Islet of Langerhans (tissue), 1 donor: ENCODE measurements around the gene OR5AP2.
A peak's percentile ranks its signal among the peaks of the same experiment; 100 is the strongest.
"Not testable (repeated sequence)": the region's sequence is repeated elsewhere in the genome, so short reads cannot be mapped to it uniquely, and the experiment has no call there.

Experiments
- FAIRE-seq: peaks from one replicate; lab custom pipeline; 2011; peaks lifted over from hg19 to GRCh38; lab: Jason Lieb, UNC

Gene OR5AP2

DNA sequence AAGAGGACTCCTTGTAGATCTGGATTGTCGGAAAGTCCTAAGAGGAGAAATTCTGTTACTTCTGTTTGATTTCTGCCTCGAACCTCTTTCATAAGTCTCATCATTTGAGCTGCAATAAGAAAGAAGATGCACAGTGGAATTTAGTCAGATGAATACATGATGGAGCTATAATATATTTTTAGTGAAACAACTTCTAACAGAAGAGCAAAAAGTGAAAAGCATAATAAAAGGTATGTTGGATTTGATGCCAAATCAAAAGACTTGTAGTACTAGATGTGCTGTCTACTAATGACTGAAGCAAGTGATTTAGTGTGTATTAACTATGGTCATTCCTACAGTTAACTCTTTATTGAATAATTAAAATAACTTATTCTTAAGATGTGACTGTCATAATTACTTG is at the start of gene OR5AP2:
Gene OR5AP2, minus strand, starts transcription at position 101 of the 400 bp plus-strand sequence. Its CDS starts 0 bp downstream, at position 101.
- no peak for FAIRE-seq

DNA sequence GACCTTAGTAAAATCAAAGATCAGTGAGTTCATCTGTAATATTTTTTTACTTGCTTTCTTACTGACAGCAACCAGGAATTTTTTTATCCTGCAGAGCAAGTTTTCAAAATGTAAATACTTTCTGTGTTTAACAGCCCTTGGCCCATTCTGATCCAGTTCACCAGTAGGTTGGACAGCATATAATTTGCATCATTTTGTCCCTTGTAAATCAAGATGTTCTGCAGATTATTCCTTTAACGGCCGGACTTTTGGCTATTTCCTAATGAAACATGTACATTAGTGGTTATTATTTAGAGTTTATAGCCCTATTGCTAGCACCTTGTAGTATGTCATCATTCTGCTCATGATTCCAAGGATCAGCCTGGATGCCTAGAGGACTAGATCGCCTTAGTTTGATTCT is 48.9 kb upstream of the OR5AP2 start:
- FAIRE-seq = not testable (repeated sequence)

DNA sequence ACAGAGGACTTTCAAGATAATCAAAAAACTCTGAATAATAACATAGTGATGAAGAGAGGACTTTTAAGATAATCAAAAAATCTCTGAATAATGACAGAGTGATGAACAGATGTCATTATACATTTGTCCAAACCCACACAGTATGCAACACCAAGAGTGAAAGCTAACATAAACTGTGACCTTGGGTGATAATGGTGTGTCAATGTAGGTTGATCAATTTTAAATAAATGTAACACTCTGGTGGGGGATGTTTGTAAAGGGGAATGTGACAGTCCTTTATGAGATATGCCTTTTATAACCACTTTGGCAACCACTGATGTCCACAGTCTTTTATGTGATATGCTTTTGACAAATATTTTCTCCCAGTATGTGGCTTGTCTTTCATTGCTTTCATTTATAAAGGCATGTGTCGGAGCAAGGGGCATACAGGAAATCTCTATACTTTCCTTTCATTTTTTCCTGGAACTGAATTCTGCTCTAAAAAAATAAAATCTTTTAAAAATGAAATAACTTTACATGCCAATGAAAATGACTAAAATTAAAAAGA is 46.4 kb upstream of the OR5AP2 start:
- FAIRE-seq = no peak

DNA sequence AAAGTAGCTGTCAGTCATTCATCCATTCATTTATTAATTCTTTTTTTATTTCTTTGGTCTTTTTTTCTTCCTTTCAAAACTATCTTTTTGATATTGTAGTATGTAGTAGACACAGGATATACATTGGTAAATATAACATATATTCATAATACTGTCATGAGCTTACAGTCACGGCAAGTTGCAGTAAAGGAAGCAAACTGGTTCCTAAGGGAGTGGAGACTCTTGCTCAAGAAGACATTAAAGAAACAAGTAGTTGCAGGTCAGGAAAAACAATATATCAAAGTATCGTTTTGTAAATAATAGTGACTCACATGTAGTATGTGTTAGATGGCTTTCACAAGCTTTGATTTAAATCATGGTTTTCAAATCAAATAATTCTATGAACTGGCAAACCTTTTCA is 28.7 kb upstream of the OR5AP2 start:
- no peak for FAIRE-seq

DNA sequence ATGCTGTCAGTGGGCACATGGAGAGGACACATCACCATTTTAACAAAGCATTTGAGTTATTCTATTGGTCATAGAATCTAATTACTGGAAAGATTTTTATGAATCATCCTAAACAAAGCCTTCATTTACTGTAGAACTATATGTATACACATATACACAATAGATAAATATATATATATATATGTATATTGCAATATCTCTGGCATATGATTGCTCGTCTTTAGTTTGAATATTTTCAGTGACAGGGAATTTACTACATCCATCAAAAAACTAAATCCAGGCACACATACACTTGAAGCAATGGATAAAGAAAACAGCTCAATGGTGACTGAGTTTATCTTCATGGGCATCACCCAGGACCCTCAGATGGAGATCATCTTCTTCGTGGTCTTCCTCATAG is 21.1 kb upstream of the OR5AP2 start, which contains the start of gene OR5AR1:
Gene OR5AR1, plus strand, starts transcription at position 301 of the 400 bp plus-strand sequence. Its CDS starts 0 bp downstream, at position 301.
- FAIRE-seq = no peak

DNA sequence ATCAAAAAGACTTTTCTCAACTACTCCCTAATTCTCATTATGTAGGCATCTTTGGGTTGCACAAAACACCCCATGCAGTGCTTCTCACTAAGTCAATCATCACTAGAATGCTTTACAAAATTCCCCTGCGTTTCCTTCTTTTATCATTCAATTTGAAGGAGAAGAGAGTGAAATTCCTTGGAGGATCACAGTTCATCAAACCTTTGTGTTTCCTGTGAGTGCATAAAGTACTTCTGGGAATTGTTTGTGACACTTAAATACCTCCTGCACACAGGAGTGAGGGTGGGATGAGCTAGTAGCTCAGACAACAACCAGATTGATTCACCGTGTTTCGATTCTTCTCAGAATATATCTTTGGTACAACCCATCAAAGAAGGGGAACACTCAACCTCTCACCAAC is 17.5 kb upstream of the OR5AP2 start:
- FAIRE-seq = no peak

DNA sequence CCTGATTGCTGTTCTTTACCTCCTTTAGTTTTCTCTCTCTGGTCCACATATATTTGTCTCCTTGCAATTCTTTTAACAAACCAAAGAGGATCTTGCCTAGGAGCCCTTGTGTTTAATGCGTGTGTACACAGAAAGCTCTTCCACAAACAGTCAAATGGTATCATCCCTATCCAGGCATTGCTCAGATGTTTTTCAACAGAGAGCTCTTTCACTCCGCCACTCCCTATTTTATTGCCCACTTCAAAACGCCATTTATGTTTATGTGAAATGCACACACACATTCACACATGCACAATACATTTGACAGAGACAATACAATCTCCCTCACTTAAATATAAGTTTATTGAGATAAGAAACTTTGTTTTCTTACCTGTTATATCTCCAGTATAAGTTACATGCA is 4.7 kb downstream of the OR5AP2 start:
- no peak for FAIRE-seq

DNA sequence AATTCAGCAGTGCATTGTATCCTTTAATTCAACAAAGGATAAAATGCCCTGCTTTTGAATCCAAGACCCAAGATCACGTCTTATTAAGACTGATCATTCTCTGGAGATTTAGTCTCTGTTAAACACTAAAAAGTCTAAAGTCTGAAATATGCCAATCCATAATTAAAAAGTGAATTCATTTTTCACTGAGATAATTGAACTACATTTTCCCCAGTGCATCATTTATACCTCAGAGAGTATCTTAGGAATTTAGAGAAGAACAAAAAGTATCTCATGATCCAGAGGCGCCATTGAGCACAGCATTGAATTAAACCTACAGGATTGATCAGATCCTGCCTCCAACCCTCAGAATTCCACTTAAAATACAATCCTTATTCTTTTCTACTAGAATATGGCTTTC is 5.4 kb downstream of the OR5AP2 start:
- FAIRE-seq = no peak

DNA sequence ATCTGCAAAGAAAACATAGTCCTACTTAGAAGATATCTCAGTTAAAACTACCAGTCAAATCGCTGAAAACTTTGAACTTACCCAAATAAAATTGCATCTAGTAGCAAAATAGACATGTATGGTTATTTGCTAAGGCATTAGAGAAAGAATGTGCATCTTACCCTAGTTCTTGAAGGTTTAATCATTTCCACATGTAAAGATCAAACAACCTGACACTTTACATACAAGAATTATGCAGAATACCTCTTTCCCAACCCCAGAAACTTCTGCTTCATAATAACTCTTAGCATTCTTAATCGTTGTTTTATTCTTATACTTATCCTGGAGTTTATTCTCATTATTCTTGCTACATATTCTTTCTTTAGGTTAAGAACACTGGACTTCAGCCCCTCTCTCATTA is 9.9 kb downstream of the OR5AP2 start:
- FAIRE-seq = no peak

DNA sequence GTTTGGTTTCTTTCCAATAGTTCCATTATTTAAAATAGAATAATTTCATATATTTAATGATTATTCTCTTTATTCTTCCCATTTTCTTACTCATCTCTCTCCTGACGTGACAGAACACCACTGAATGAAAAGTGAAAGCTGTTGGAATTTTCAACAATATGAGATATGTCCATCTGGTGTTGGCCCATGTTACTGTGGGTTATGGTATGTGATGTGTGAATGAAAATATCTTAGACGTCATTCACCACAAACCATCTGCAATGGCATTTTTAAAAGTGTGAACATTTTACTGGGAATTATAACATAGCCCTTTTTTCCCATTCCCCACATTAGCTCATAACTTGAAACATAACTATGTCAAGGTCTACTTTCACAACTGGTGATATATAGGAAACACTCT is 16.3 kb downstream of the OR5AP2 start:
- no peak for FAIRE-seq

DNA sequence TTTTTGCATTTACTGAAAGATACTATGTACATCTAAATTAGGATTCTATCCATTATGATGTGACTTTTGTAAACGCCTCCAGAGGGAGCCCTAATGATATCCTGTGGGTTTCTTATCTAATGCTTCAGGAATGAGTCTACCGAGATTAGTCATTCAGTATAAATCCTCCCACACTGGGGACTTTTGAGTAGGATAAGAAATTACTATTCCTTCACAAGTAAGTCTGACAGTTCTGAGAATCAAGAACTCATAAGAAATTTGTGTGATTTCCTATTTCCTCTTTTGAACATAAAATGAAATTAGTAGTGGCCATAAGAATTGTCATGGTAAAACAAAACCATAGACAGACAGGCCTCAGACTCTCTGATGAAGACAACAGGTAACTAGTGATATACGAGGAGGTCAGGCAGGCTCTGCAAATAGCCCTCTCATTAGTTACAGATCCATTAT is 17.6 kb downstream of the OR5AP2 start:
- FAIRE-seq = peak; percentile 92

DNA sequence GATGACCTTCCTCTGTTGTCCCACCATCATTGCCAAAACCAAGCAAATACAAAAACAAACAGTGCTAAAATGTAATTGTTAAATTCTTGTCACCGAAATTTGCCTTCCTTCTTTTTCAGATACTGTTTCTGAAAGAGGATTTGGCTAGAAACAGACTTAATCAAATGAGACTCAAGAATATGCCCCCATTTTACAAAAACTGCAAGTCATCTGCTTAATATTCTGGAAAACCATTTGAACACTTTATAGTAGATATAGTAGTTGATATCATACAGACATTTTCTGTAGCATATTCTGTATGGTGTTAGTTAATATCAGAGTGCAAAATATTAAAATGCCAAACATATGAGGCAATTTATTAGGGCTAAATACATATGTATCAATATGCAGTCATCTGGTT is 31.1 kb downstream of the OR5AP2 start:
- no peak for FAIRE-seq

DNA sequence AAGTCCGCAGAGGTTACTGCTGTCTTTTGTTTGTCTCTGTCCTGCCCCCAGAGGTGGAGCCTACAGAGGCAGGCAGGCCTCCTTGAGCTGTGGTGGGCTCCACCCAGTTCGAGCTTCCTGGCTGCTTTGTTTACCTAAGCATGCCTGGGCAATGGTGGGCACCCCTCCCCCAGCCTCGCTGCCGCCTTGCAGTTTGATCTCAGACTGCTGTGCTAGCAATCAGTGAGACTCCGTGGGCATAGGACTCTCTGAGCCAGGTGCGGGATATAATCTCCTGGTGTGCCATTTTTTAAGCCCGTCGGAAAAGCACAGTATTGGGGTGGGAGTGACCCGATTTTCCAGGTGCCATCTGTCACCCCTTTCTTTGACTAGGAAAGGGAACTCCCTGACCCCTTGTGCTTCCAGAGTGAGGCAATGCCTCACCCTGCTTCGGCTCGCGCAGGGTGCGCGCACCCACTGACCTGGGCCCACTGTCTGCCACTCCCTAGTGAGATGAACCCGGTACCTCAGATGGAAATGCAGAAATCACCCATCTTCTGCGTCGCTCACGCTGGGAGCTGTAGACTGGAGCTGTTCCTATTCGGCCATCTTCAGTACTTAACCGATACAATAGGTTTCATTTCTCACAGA is 50.0 kb downstream of the OR5AP2 start:
- not testable (repeated sequence) for FAIRE-seq
